HepG2 (cell line): ENCODE results near the gene BRAF. TPM values are rescaled to one million over a fixed set of nuclear protein-coding genes. Genes with fewer than 3 reads are reported as not detected.

Experiments used
- ATAC-seq: fragments of 200-7000 bp; cut with Tn5 transposase; 3 replicates; pipeline ENCODE4 v1.9.1; 2020; ENCODE audit warnings: mild to moderate bottlenecking, moderate library complexity
- BruUV-seq: library from RNA; stranded (reverse); fragments of 400-500 nt; replicated peaks from 2 replicates; lab custom pipeline; 2021; lab: Mats Ljungman, UMichigan
- CTCF ChIA-PET: fragments of 300-600 bp; formaldehyde crosslinking; extraction: SDS; loops from one replicate; lab custom pipeline; 2021; ENCODE audit warnings: low total read pairs, inconsistent platforms, low intra/inter-chr PET ratio; lab: Yijun Ruan, JAX
- POLR2A ChIA-PET: fragments of 350-600 bp; sonication (Branson Sonifier 250); formaldehyde crosslinking; loops from one replicate; lab custom pipeline; 2020; ENCODE audit warnings: antibody characterized with exemption, inconsistent platforms; lab: Yijun Ruan, JAX
- DNase-seq: peaks from one replicate; pipeline ENCODE4 v3.0.0-alpha.2; 2015; ENCODE audit warnings: low spot score
- FAIRE-seq: peaks from 3 replicates; lab custom pipeline; 2011; peaks lifted over from hg19 to GRCh38; lab: Jason Lieb, UNC
- H2AFZ ChIP-seq: one replicate; pipeline ENCODE4 v1.6.1; 2011; ENCODE audit warnings: low read length, inconsistent platforms
- H3K27ac ChIP-seq: fragments of 300-600 bp; 3 replicates; pipeline ENCODE4 v1.8.0; 2011; ENCODE audit warnings: mixed run types, mild to moderate bottlenecking, mixed read lengths, low read length, inconsistent platforms; ENCODE audit not compliant: insufficient read depth; ENCODE audit errors: extremely low read length
- H3K27me3 ChIP-seq, 2 experiments: fragments of 200-600 bp in 1 of 2; 2 replicates in 1 of 2; 3 replicates in 1 of 2; pipeline versions ENCODE4 v1.6.0 to v1.8.0; 2011; ENCODE audit warnings: low read length in 2 of 2, mild to moderate bottlenecking in 2 of 2, moderate library complexity in 2 of 2, inconsistent platforms in 1 of 2; ENCODE audit not compliant: insufficient read depth in 2 of 2, control insufficient read depth in 1 of 2
- H3K36me3 ChIP-seq, 2 experiments: fragments of 200-600 bp in 1 of 2; replicated peaks in 1 of 2; 2 replicates in 1 of 2; 3 replicates in 1 of 2; pipeline versions ENCODE4 v1.5.1 to v1.8.0; 2011; ENCODE audit warnings: low read length in 2 of 2, inconsistent platforms in 1 of 2; ENCODE audit not compliant: insufficient read depth in 2 of 2, control insufficient read depth in 1 of 2
- H3K4me1 ChIP-seq: 2 replicates; pipeline ENCODE4 v1.5.1; 2012; ENCODE audit warnings: low read length, inconsistent platforms; ENCODE audit not compliant: insufficient read depth
- H3K4me2 ChIP-seq: 2 replicates; pipeline ENCODE4 v1.6.0; 2011; ENCODE audit warnings: low read depth, low read length, inconsistent platforms
- H3K4me3 ChIP-seq, 3 experiments: fragments of 200-600 bp in 1 of 3; sonication (generic), shearing (Covaris generic) in 1 of 3; replicated peaks in 1 of 3; 2 replicates each; pipeline ENCODE4 v1.5.1; 2011 to 2016; ENCODE audit warnings: low read length in 3 of 3, inconsistent platforms in 2 of 3, low read depth in 2 of 3, mild to moderate bottlenecking in 2 of 3, control low read depth in 1 of 3, mixed read lengths in 1 of 3; ENCODE audit not compliant: insufficient read depth in 1 of 3
- H3K79me2 ChIP-seq: one replicate; pipeline ENCODE4 v1.6.1; 2011; ENCODE audit warnings: low read length, inconsistent platforms; ENCODE audit not compliant: insufficient read depth
- H3K9ac ChIP-seq: 2 replicates; pipeline ENCODE4 v1.6.0; 2011; ENCODE audit warnings: mild to moderate bottlenecking, low read depth, low read length, inconsistent platforms; ENCODE audit not compliant: insufficient read depth
- H3K9me3 ChIP-seq: 2 replicates; pipeline ENCODE4 v1.5.1; 2012; ENCODE audit warnings: mild to moderate bottlenecking, low read length
- H4K20me1 ChIP-seq: 2 replicates; pipeline ENCODE4 v1.6.0; 2011; ENCODE audit warnings: inconsistent platforms, mild to moderate bottlenecking, low read length, moderate library complexity; ENCODE audit not compliant: insufficient read depth
- GFI1 ChIP-seq: sonication (generic); formaldehyde crosslinking; IDR thresholded peaks from 2 replicates; pipeline ENCODE4 v1.5.0; 2020; ENCODE audit warnings: missing genetic modification reagents, mild to moderate bottlenecking, borderline replicate concordance
- IKZF4 ChIP-seq: sonication (generic); formaldehyde crosslinking; IDR thresholded peaks from 2 replicates; pipeline ENCODE4 v1.5.1; 2020; ENCODE audit warnings: borderline replicate concordance, mild to moderate bottlenecking, low read depth, missing genetic modification reagents; ENCODE audit errors: not compliant biosample characterization
- KMT2B ChIP-seq: IDR thresholded peaks from 2 replicates; pipeline ENCODE4 v1.6.1; 2016; ENCODE audit warnings: missing genetic modification reagents, missing compliant biosample characterization
- MYPOP ChIP-seq: sonication (generic); formaldehyde crosslinking; IDR thresholded peaks from 2 replicates; pipeline ENCODE4 v1.8.1; 2023; ENCODE audit warnings: mild to moderate bottlenecking, moderate library complexity, missing genetic modification reagents
- NR1H2 ChIP-seq: sonication (generic); formaldehyde crosslinking; IDR thresholded peaks from 2 replicates; pipeline ENCODE4 v1.8.1; 2022; ENCODE audit warnings: low read depth, missing genetic modification reagents, borderline replicate concordance
- PBX2 ChIP-seq: IDR thresholded peaks from 2 replicates; pipeline ENCODE4 v1.6.1; 2016; ENCODE audit warnings: control low read depth
- POLR2G ChIP-seq: fragments of 200-400 bp; formaldehyde crosslinking; IDR thresholded peaks from 2 replicates; pipeline ENCODE4 v1.6.1; 2018; ENCODE audit warnings: mild to moderate bottlenecking, low read depth, low read length, moderate library complexity
- RFX3 ChIP-seq: IDR thresholded peaks from 2 replicates; pipeline ENCODE4 v1.6.1; 2016; ENCODE audit warnings: missing biosample characterization, missing genetic modification reagents
- RFXANK ChIP-seq: IDR thresholded peaks from 2 replicates; pipeline ENCODE4 v1.6.1; 2016
- SNAPC4 ChIP-seq: sonication (generic); formaldehyde crosslinking; IDR thresholded peaks from 2 replicates; pipeline ENCODE4 v1.4.0; 2020; ENCODE audit warnings: mild to moderate bottlenecking, missing genetic modification reagents
- SOX6 ChIP-seq, 2 experiments: fragments of 450-650 bp in 1 of 2; sonication (generic) in 1 of 2; formaldehyde crosslinking in 1 of 2; IDR thresholded peaks; 2 replicates each; pipeline versions ENCODE4 v1.4.0 to v1.6.1; 2017 to 2020; ENCODE audit warnings: antibody characterized with exemption in 1 of 2, mild to moderate bottlenecking in 1 of 2, missing genetic modification reagents in 1 of 2
- TAF15 ChIP-seq: fragments of 200-400 bp; formaldehyde crosslinking; IDR thresholded peaks from one replicate; pipeline ENCODE4 v1.6.1; 2018; ENCODE audit warnings: mild to moderate bottlenecking, low read depth, low read length; ENCODE audit not compliant: poor library complexity, severe bottlenecking
- ZNF317 ChIP-seq: sonication (generic); formaldehyde crosslinking; IDR thresholded peaks from 2 replicates; pipeline ENCODE4 v1.5.0; 2020; ENCODE audit warnings: mild to moderate bottlenecking, missing genetic modification reagents
- ZNF580 ChIP-seq: IDR thresholded peaks from 2 replicates; pipeline ENCODE4 v1.6.1; 2016; ENCODE audit warnings: low read depth, borderline replicate concordance
- ZNF780A ChIP-seq: sonication (generic); formaldehyde crosslinking; IDR thresholded peaks from 2 replicates; pipeline ENCODE4 v1.8.0; 2022; ENCODE audit warnings: mild to moderate bottlenecking, missing genetic modification reagents, moderate library complexity
- WGBS: methylation state at CpG from one replicate; pipeline ENCODE4 v1.1.6; 2017; ENCODE audit warnings: low lambda C conversion rate; 5-methylcytosine and 5-hydroxymethylcytosine counted together
- in situ Hi-C: cut with HindIII; loops from 2 replicates; pipeline ENCODE4 v1.10.0; 2017; ENCODE audit warnings: low pct_unique_long_range_greater_than_20kb; ENCODE audit not compliant: extremely low pct_ligation_motif_present
- intact Hi-C: fragments of 100-400 bp; cut with micrococcal nuclease; formaldehyde crosslinking; loops from one replicate; pipeline ENCODE4 v1.10.0; 2022; ENCODE audit not compliant: unreplicated experiment
- polyA plus RNA-seq, 8 experiments: library from polyadenylated mRNA; depleted of rRNA in 3 of 8; stranded (reverse) in 7 of 8; unstranded in 1 of 8; fragments of >200 nt; fragmentation: Illumina TruSeq in 4 of 8; extraction: Trizol in 4 of 8; gene quantifications; 2 replicates each; pipeline versions ENCODE4 v1.2.1 to v1.2.3, GENCODE V29; 2011 to 2016; ENCODE audit warnings: low read depth in 4 of 8, missing spikeins in 1 of 8, mixed read lengths in 1 of 8; ENCODE audit not compliant: insufficient read depth in 1 of 8
- total RNA-seq, 5 experiments: library from RNA; depleted of rRNA; stranded (reverse); fragments of >200 nt; fragmentation: Illumina TruSeq; extraction: Trizol; gene quantifications; 2 replicates each; pipeline ENCODE4 v1.2.3, GENCODE V29; 2016; ENCODE audit warnings: low read depth in 1 of 5

BRAF gene
- total and polyA plus RNA-seq, 2 of the 13 experiments (the other 11 are each of a cell fraction or from before 2014, with no cell fraction given), result 12.5 to 13.4 TPM

GRCh38 chr7:140697447-140698143 lies 227.1 kb downstream of the BRAF start:
- intact Hi-C loops (no loop called here), in situ Hi-C loops (loop anchor here (25.0 kb wide), 1 partner anchor 315 kb away; the partner anchor contains the start of gene MRPS33)
- BruUV-seq, result TSS peak; percentile 49
- peaks cover 39% of the 10 kb centered on the region for H3K79me2 ChIP-seq
- ChIA-PET POLR2A (no interaction called here), CTCF (no interaction called here)
- WGBS, result 58% methylated on average over 11 of the region's 24 CpGs
- no peak for ATAC-seq
- H3K27ac ChIP-seq, result peak overlapping the region; percentile 81
- no peak overlapping the region for H2AFZ ChIP-seq
- DNase-seq, result no peak
- peaks cover 28% of the 10 kb centered on the region for H3K4me1 ChIP-seq
- H3K4me3 ChIP-seq, result peak overlapping the region; percentile 74 to 96 (median 80)
- FAIRE-seq, result no peak
- peak overlapping the region; percentile 84 for H3K9ac ChIP-seq
- no peaks in the 10 kb centered on the region; a peak in 1 of 5 replicates for H3K27me3 ChIP-seq
- H3K9me3 ChIP-seq, result no peaks in the 10 kb centered on the region
- 0 out of 2 replicates have a peak, but pooled peaks cover 10% of the 10 kb centered on the region for H4K20me1 ChIP-seq
- peak overlapping the region; percentile 93 for H3K4me2 ChIP-seq
- peaks cover under 1 to 1% of the 10 kb centered on the region in 2 experiments; a peak in 2 of 5 replicates for H3K36me3 ChIP-seq
- TF ChIP-seq POLR2G (no peak), ZNF580 (CRISPR knock-in tag) (peak; percentile 41; the same call in 1 of the 2 replicates), KMT2B (CRISPR knock-in tag) (no peak), NR1H2 (no peak), TAF15 (peak; percentile 2), MYPOP (CRISPR knock-in tag) (0 out of 2 replicates have a peak, but pooled peaks have one; percentile 1), IKZF4 (CRISPR knock-in tag) (peak; percentile 3), GFI1 (CRISPR knock-in tag) (0 out of 2 replicates have a peak, but pooled peaks have one; percentile 23), ZNF317 (CRISPR knock-in tag) (0 out of 2 replicates have a peak, but pooled peaks have one; percentile 12), RFX3 (CRISPR knock-in tag) (no peak), RFXANK (CRISPR knock-in tag) (no peak), ZNF780A (CRISPR knock-in tag) (no peak), SNAPC4 (no peak), PBX2 (CRISPR knock-in tag) (peak; percentile 49; the same call in 1 of the 2 replicates), SOX6 (IDR thresholded peaks at IDR 0.05) (no peak), SOX6 (CRISPR knock-in tag; IDR thresholded peaks at IDR 0.05) (no peak)
